Endothelial cell of umbilical vein (primary cell): ENCODE data around the gene TRIM47. TPM values are rescaled to one million over a fixed set of nuclear protein-coding genes. Genes with fewer than 3 reads are reported as not detected.
"Not testable (repeated sequence)": the region's sequence is repeated elsewhere in the genome, so short reads cannot be mapped to it uniquely, and the experiment has no call there.

ENCODE experiments used
- BruUV-seq: library from RNA; stranded (reverse); fragments of 400-500 nt; replicated peaks from 2 replicates; lab custom pipeline; 2021; lab: Mats Ljungman, UMichigan
- CTCF ChIA-PET: fragments of 300-600, 350-600 bp; sonication (Branson Sonifier 250); formaldehyde crosslinking; loops from one replicate; lab custom pipeline; 2021; ENCODE audit warnings: antibody characterized with exemption, inconsistent platforms; lab: Charles Lee
- POLR2A ChIA-PET: fragments of 300-600, 350-600 bp; sonication (Branson Sonifier 250); formaldehyde crosslinking; loops from one replicate; lab custom pipeline; 2021; ENCODE audit warnings: antibody characterized with exemption, inconsistent platforms; lab: Charles Lee
- DNase-seq: peaks from one replicate; pipeline ENCODE4 v3.0.0-alpha.2; 2011; ENCODE audit warnings: low read depth, low spot score
- FAIRE-seq: peaks from 2 replicates; lab custom pipeline; 2011; peaks lifted over from hg19 to GRCh38; lab: Jason Lieb, UNC
- H2AFZ ChIP-seq: 2 replicates; pipeline ENCODE4 v1.6.0; 2012; ENCODE audit warnings: low read depth, low read length, control low read depth, inconsistent platforms
- H3K27ac ChIP-seq: 2 replicates; pipeline ENCODE4 v1.5.1; 2011; ENCODE audit warnings: low read depth, mild to moderate bottlenecking, control low read depth, low read length, moderate library complexity; ENCODE audit not compliant: insufficient read depth
- H3K27me3 ChIP-seq, 2 experiments: 2 replicates each; pipeline versions ENCODE4 v1.6.0 to v1.6.1; 2011; ENCODE audit warnings: low read length in 2 of 2, mixed read lengths in 1 of 2; ENCODE audit not compliant: control insufficient read depth in 2 of 2, insufficient read depth in 2 of 2
- H3K36me3 ChIP-seq, 2 experiments: 2 replicates in 1 of 2; 3 replicates in 1 of 2; pipeline ENCODE4 v1.5.1; 2011; ENCODE audit warnings: low read length in 2 of 2, mild to moderate bottlenecking in 1 of 2, moderate library complexity in 1 of 2; ENCODE audit not compliant: control insufficient read depth in 2 of 2, insufficient read depth in 2 of 2; ENCODE audit errors: extremely low read depth in 1 of 2
- H3K4me1 ChIP-seq: 3 replicates; pipeline ENCODE4 v1.5.1; 2011; ENCODE audit warnings: mild to moderate bottlenecking, low read length; ENCODE audit not compliant: control insufficient read depth, insufficient read depth; ENCODE audit errors: extremely low read depth
- H3K4me2 ChIP-seq: 2 replicates; pipeline ENCODE4 v1.6.1; 2011; ENCODE audit warnings: low read length, control low read depth, mixed read lengths; ENCODE audit not compliant: insufficient read depth
- H3K4me3 ChIP-seq, 3 experiments: fragments of 200-600 bp in 1 of 3; sonication (generic), shearing (Covaris generic) in 1 of 3; replicated peaks in 1 of 3; 2 replicates each; pipeline ENCODE4 v1.5.1; 2011 to 2016; ENCODE audit warnings: control low read depth in 3 of 3, low read length in 3 of 3, mild to moderate bottlenecking in 2 of 3, inconsistent platforms in 1 of 3, low read depth in 1 of 3, moderate library complexity in 1 of 3; ENCODE audit not compliant: insufficient read depth in 1 of 3
- H3K79me2 ChIP-seq: 2 replicates; pipeline ENCODE4 v1.6.0; 2012; ENCODE audit warnings: low read length, inconsistent platforms; ENCODE audit not compliant: control insufficient read depth, insufficient read depth
- H3K9ac ChIP-seq: replicated peaks from 2 replicates; pipeline ENCODE3; 2011; ENCODE audit warnings: low read length, control low read depth; ENCODE audit not compliant: insufficient read depth; ENCODE audit errors: extremely low read depth
- H3K9me1 ChIP-seq: replicated peaks from 3 replicates; pipeline ENCODE4 v1.6.0; 2011; ENCODE audit warnings: mild to moderate bottlenecking, low read length; ENCODE audit not compliant: control insufficient read depth, insufficient read depth; ENCODE audit errors: extremely low read depth
- H3K9me3 ChIP-seq: replicated peaks from 2 replicates; pipeline ENCODE4 v1.5.1; 2012; ENCODE audit warnings: low read length, inconsistent platforms; ENCODE audit not compliant: control insufficient read depth, insufficient read depth
- H4K20me1 ChIP-seq: replicated peaks from 2 replicates; pipeline ENCODE3; 2011; ENCODE audit warnings: mild to moderate bottlenecking, low read length; ENCODE audit not compliant: control insufficient read depth, insufficient read depth; ENCODE audit errors: extremely low read depth
- MYC ChIP-seq: IDR thresholded peaks from one replicate; pipeline ENCODE4 v1.6.1; 2011; ENCODE audit warnings: mild to moderate bottlenecking, low read depth, low read length
- POLR2A ChIP-seq: IDR thresholded peaks from 2 replicates; pipeline ENCODE4 v1.6.1; 2012; ENCODE audit warnings: low read depth, mild to moderate bottlenecking, control low read depth, low read length
- POLR2AphosphoS5 ChIP-seq: IDR thresholded peaks from 2 replicates; pipeline ENCODE4 v1.6.1; 2012; ENCODE audit warnings: low read depth, mild to moderate bottlenecking, control low read depth, low read length, moderate library complexity; ENCODE audit not compliant: insufficient read depth
- dilution Hi-C: fragments of 300-500 bp; cut with MboI; formaldehyde crosslinking; loops from one replicate; pipeline ENCODE4 v1.15.0; 2019; ENCODE audit warnings: low sequenced_read_pairs; ENCODE audit not compliant: extremely low pct_ligation_motif_present
- intact Hi-C: fragments of 100-400 bp; cut with micrococcal nuclease; formaldehyde crosslinking; loops from one replicate; pipeline ENCODE4 v1.10.0; 2022
- polyA plus RNA-seq, 4 experiments: library from polyadenylated mRNA; depleted of rRNA in 3 of 4; stranded (reverse) in 3 of 4; unstranded in 1 of 4; fragments of >200 nt; gene quantifications; 2 replicates each; pipeline versions ENCODE4 v1.2.1 to v1.2.3, GENCODE V29; 2011 to 2012; ENCODE audit warnings: missing spikeins in 1 of 4
- total RNA-seq: library from RNA; stranded (reverse); gene quantifications from 2 replicates; pipeline ENCODE4 v1.2.3, GENCODE V29; 2021

Gene TRIM47
- total and polyA plus RNA-seq, 2 donors (not counting 3 experiments of a cell fraction or from before 2014, with no cell fraction given) = 67.7 to 75.1 TPM

GRCh38 chr17:75872434-75873351, 5.7 kb downstream of the TRIM47 start:
- no peak for TF ChIP-seq MYC
- peak; percentile 50 for TF ChIP-seq POLR2AphosphoS5
- TF ChIP-seq POLR2A = peak; percentile 63
- intact Hi-C loops = loop anchor here (1.0 kb wide), 3 partner anchors 17 to 88 kb away; partner anchors contain the start of genes UNK and WBP2
- DNase-seq = peak; percentile 95
- peaks cover 43% of the 10 kb centered on the region for H3K4me1 ChIP-seq
- H3K4me2 ChIP-seq = peak overlapping the region; percentile 29
- H3K4me3 ChIP-seq = no peak overlapping the region
- H3K79me2 ChIP-seq = peaks cover 6% of the 10 kb centered on the region
- H3K27me3 ChIP-seq = no peaks in the 10 kb centered on the region
- H3K9ac ChIP-seq = peak overlapping the region; percentile 77
- dilution Hi-C loops = no loop called here
- ChIA-PET POLR2A (interaction anchor here (0.7 to 1.9 kb wide), 4 partner anchors 14 to 94 kb away, joined by 3 to 11 read pairs (median 7); partner anchors contain the start of gene WBP2), CTCF (interaction anchor here (0.5 to 10.3 kb wide), 9 partner anchors 15 to 386 kb away, joined by 3 to 241 read pairs (median 6); partner anchors contain the start of genes TRIM65, UNC13D and WBP2)
- no peaks in the 10 kb centered on the region for H3K9me1 ChIP-seq
- peaks cover 3 to 18% of the 10 kb centered on the region in 2 experiments for H3K36me3 ChIP-seq
- no peaks in the 10 kb centered on the region for H4K20me1 ChIP-seq
- H2AFZ ChIP-seq = peak overlapping the region; percentile 32
- FAIRE-seq = peak; percentile 100
- H3K9me3 ChIP-seq = no peaks in the 10 kb centered on the region
- no TSS peak for BruUV-seq
- H3K27ac ChIP-seq = peak overlapping the region; percentile 95

- Histone ChIP-seq H3K36me3 (peaks cover 3 to 13% of the 10 kb centered on the region in 2 experiments), H2AFZ (peak overlapping the region; percentile 94), H3K4me1 (peaks cover 25% of the 10 kb centered on the region)
- DNase-seq, H3K4me3 ChIP-seq, H3K9ac ChIP-seq, BruUV-seq, intact Hi-C loops, H4K20me1 ChIP-seq, H3K9me1 ChIP-seq, H3K79me2 ChIP-seq, H3K27ac ChIP-seq, H3K9me3 ChIP-seq, H3K4me2 ChIP-seq, H3K27me3 ChIP-seq, dilution Hi-C loops, FAIRE-seq: not testable (repeated sequence)
- ChIA-PET POLR2A (interaction anchor here (1.7 kb wide), 1 partner anchor 12 kb away, joined by 5 read pairs; no protein-coding TSS in a partner anchor), CTCF (interaction anchor here (1.8 to 10.3 kb wide), 2 partner anchors 12 to 26 kb away, joined by 4 to 241 read pairs; partner anchors contain the start of genes TRIM65 and WBP2)
Measured at GRCh38 chr17:75870228-75870627, 8.2 kb downstream of the TRIM47 start.
